HUES64 (cell line): Measurements from ENCODE around the gene ZNF341.

Experiments used
- H3K27ac ChIP-seq: 2 replicates; pipeline ENCODE4 v1.7.0; 2013; ENCODE audit warnings: low read depth, low read length, inconsistent platforms
- H3K27me3 ChIP-seq: 2 replicates; pipeline ENCODE4 v1.6.1; 2013; ENCODE audit warnings: mild to moderate bottlenecking, low read length; ENCODE audit not compliant: insufficient read depth
- H3K36me3 ChIP-seq: 2 replicates; pipeline ENCODE4 v1.6.1; 2013; ENCODE audit warnings: mild to moderate bottlenecking, low read length; ENCODE audit not compliant: insufficient read depth
- H3K4me1 ChIP-seq: 2 replicates; pipeline ENCODE4 v1.6.1; 2013; ENCODE audit warnings: mild to moderate bottlenecking, low read length, moderate library complexity; ENCODE audit not compliant: insufficient read depth
- H3K4me3 ChIP-seq: 2 replicates; pipeline ENCODE4 v1.5.1; 2013; ENCODE audit warnings: mild to moderate bottlenecking, low read length, moderate library complexity
- H3K9ac ChIP-seq: 2 replicates; pipeline ENCODE4 v1.6.1; 2013; ENCODE audit warnings: mild to moderate bottlenecking, low read depth, low read length
- H3K9me3 ChIP-seq: 2 replicates; pipeline ENCODE4 v1.6.1; 2013; ENCODE audit warnings: low read depth, low read length; ENCODE audit not compliant: insufficient read depth
- WGBS: fragments of 150-250, 120-280 bp; methylation state at CpG from one replicate; pipeline ENCODE4 v1.1.7; 2013; ENCODE audit warnings: missing lambda C conversion rate; 5-methylcytosine and 5-hydroxymethylcytosine counted together

Gene ZNF341

GRCh38 chr20:33840759-33841435 lies 109.1 kb downstream of the ZNF341 start:
- Histone ChIP-seq H3K9me3 (no peaks in the 10 kb centered on the region), H3K4me3 (no peak overlapping the region), H3K27me3 (no peaks in the 10 kb centered on the region), H3K4me1 (peaks cover 28% of the 10 kb centered on the region), H3K27ac (no peak overlapping the region), H3K9ac (no peak overlapping the region), H3K36me3 (no peaks in the 10 kb centered on the region)
- 88% methylated on average over 4 of the region's 4 CpGs for WGBS

GRCh38 chr20:33841436-33841799 lies 109.6 kb downstream of the ZNF341 start:
- Histone ChIP-seq H3K9ac (no peak overlapping the region), H3K27me3 (no peaks in the 10 kb centered on the region), H3K9me3 (no peaks in the 10 kb centered on the region), H3K36me3 (no peaks in the 10 kb centered on the region), H3K4me3 (no peak overlapping the region), H3K27ac (no peak overlapping the region), H3K4me1 (peaks cover 33% of the 10 kb centered on the region)
- WGBS = 94% methylated on average over 4 of the region's 4 CpGs
